ENCODE measurements around the gene TLE7. TPM values are rescaled to one million over a fixed set of nuclear protein-coding genes. Genes with fewer than 3 reads are reported as not detected.

TLE7 gene
- total RNA-seq: not detected

- Mint-ChIP-seq H3K4me3 (no peak within 1 kb of the TSS), H3K9me3 (peaks cover 17% of the 10 kb centered on the region), H3K27me3 (peaks cover 4% of the 10 kb centered on the region), H3K27ac (no peak within 1 kb of the TSS), H3K4me1 (no peaks in the 10 kb centered on the region), H3K36me3 (ENCODE audit: low read depth) (peaks cover 8% of the 10 kb centered on the region)
- DNase-seq: no peak
- ChIA-PET CTCF (no interaction called here), POLR2A (no interaction called here)
Observed at GRCh38 chr16:71442051-71442440, at the start of gene TLE7. Gene TLE7 (minus strand): TSS chr16:71442054. CDS start chr16:71433324, 8,730 bp downstream.

DNA sequence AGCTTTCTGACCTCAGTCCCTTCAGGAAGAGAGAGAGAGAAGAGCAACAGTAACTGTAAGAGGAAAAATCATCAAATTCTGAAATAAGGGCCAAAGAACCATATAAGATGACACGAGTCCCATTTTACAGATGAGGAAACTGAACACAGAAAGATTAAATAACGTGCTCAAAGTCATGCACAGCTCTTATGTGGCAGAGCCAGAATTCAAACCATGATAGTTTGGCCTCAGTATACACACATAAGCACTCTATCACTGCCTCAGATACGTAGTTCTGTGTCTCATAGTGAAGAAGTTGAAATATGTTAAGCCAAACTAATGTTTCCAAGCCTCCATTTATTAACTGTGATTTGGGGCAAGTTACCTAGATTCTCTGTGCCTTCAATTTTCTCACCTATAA is 49.2 kb upstream of the TLE7 start:
- H3K4me1 Mint-ChIP-seq: peaks cover 1% of the 10 kb centered on the region
- peaks cover 4% of the 10 kb centered on the region for H3K27me3 Mint-ChIP-seq
- no peaks in the 10 kb centered on the region for H3K9me3 Mint-ChIP-seq
- no peak overlapping the region for H3K4me3 Mint-ChIP-seq
- no peak for DNase-seq
- H3K27ac Mint-ChIP-seq: no peak overlapping the region
- CTCF ChIA-PET: interaction anchor here (0.6 to 1.0 kb wide), 2 partner anchors 9 to 111 kb away, joined by 3 to 4 read pairs; no protein-coding TSS in a partner anchor
- H3K36me3 Mint-ChIP-seq (ENCODE audit: low read depth): no peaks in the 10 kb centered on the region
- POLR2A ChIA-PET: no interaction called here

DNA sequence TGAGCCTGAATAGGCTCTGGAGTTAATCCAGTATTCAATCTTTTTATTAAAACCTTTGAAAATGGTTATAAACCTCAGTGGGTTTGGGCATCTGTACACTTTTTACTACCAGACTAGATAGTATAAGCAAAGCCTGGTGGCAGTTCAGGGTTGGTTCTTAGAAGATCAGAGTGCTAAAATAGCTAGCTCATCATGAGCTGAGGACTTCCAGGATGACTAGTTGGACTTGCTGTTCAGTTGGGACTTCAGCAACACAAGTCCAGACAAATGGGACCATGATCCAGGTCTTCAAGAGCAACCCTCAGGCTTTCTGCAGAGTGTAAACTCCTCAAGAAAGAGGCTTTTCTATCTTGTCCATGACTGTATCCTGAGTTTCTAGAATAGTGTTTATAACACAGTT is 48.5 kb upstream of the TLE7 start:
- H3K4me3 Mint-ChIP-seq: no peak overlapping the region
- ChIA-PET POLR2A (interaction anchor here (1.0 kb wide), 1 partner anchor 29 kb away, joined by 5 read pairs; the partner anchor contains the start of gene ZNF23), CTCF (interaction anchor here (1.9 to 3.9 kb wide), 2 partner anchors 9 to 11 kb away, joined by 5 to 15 read pairs; no protein-coding TSS in a partner anchor)
- H3K4me1 Mint-ChIP-seq: peaks cover 4% of the 10 kb centered on the region
- H3K9me3 Mint-ChIP-seq: no peaks in the 10 kb centered on the region
- H3K27me3 Mint-ChIP-seq: peaks cover 4% of the 10 kb centered on the region
- no peaks in the 10 kb centered on the region for H3K36me3 Mint-ChIP-seq (ENCODE audit: low read depth)
- no peak for DNase-seq
- H3K27ac Mint-ChIP-seq: no peak overlapping the region

GRCh38 chr16:71489122-71489521 is 47.3 kb upstream of the TLE7 start, which contains the start of gene ZNF19:
Gene ZNF19 (minus strand): TSS chr16:71489324. CDS start chr16:71482114, 7,210 bp downstream.
- Mint-ChIP-seq H3K4me3 (no peak within 1 kb of the TSS), H3K9me3 (no peaks in the 10 kb centered on the region), H3K36me3 (ENCODE audit: low read depth) (no peaks in the 10 kb centered on the region), H3K27ac (no peak within 1 kb of the TSS), H3K4me1 (peaks cover 11% of the 10 kb centered on the region), H3K27me3 (peaks cover 4% of the 10 kb centered on the region)
- ChIA-PET CTCF (interaction anchor here (1.9 to 3.9 kb wide), 2 partner anchors 10 to 11 kb away, joined by 5 to 15 read pairs; no protein-coding TSS in a partner anchor), POLR2A (no interaction called here)
- no peak for DNase-seq

DNA sequence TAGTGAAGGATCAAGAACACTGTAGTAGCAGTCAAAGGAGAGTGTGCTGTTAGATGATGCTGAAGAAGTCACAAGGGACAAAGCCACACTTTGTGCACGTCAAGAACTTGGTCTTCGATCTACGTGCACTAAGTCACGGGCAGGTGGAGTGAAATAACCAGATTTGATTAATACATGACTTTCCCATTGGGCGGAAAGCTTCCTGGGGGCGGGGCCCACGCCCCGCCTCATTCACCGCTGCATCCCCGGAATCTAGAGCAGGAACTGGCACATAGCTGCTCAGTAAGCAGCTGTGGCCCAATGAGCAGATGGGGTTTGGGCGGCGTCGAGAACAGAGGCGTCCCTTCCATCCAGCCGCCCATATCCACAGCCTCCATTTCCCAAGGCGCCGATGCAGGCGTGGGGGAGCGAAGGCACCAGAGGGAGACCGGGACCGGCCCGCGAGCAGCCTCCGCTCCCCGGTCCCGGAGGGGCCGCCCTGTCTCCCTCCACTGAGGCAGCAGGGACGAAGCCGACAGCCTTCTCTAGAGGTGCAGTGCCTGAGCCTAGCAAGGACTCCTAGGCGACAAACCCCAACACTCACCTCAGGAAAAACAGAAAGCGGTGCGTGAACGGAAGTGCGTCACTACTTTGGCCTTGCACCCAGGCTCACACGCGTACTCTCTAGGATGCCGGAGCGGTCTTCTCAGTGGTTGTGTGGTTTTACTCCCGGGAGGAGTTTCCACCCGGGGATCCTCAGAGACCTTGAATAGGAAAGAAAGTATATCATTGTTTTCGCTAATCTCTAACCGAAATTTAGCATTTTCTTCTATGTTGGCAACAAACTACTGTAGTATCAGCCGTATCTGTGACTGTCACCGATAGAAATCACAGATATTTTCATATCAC is 42.4 kb upstream of the TLE7 start:
- Mint-ChIP-seq H3K9me3 (no peaks in the 10 kb centered on the region), H3K36me3 (ENCODE audit: low read depth) (no peaks in the 10 kb centered on the region), H3K27ac (peak overlapping the region; percentile 77), H3K4me1 (peaks cover 22% of the 10 kb centered on the region), H3K4me3 (peak overlapping the region; percentile 79), H3K27me3 (peaks cover 2% of the 10 kb centered on the region)
- peak; percentile 82 for DNase-seq
- CTCF ChIA-PET: interaction anchor here (1.0 to 2.8 kb wide), 6 partner anchors 10 to 72 kb away, joined by 3 to 10 read pairs (median 4); partner anchors contain the start of gene ZNF23
- POLR2A ChIA-PET: interaction anchor here (0.9 to 2.7 kb wide), 2 partner anchors 19 to 21 kb away, joined by 3 to 26 read pairs; partner anchors contain the start of gene ZNF23

DNA sequence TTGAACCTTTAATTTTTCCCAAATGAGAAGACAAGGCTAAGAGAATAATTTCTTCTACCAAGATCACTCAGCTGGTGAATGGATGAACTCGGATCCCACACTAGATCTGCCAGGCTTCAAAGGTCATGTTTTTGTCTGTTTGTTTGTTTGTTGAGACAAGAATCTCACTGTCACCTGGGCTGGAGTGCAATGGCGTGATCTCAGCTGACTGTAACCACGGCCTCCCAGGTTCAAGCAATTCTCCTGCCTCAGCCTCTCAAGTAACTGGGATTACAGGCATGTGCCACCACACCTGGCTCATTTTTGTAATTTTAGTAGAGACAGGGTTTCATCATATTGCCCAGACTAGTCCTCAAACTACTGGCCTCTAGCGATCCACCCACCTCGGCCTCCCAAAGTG is 40.7 kb upstream of the TLE7 start:
- POLR2A ChIA-PET: no interaction called here
- DNase-seq: no peak
- no peak overlapping the region for H3K4me3 Mint-ChIP-seq
- no peaks in the 10 kb centered on the region for H3K36me3 Mint-ChIP-seq (ENCODE audit: low read depth)
- CTCF ChIA-PET: no interaction called here
- H3K9me3 Mint-ChIP-seq: no peaks in the 10 kb centered on the region
- H3K27me3 Mint-ChIP-seq: peaks cover 2% of the 10 kb centered on the region
- no peak overlapping the region for H3K27ac Mint-ChIP-seq
- H3K4me1 Mint-ChIP-seq: peaks cover 24% of the 10 kb centered on the region

DNA sequence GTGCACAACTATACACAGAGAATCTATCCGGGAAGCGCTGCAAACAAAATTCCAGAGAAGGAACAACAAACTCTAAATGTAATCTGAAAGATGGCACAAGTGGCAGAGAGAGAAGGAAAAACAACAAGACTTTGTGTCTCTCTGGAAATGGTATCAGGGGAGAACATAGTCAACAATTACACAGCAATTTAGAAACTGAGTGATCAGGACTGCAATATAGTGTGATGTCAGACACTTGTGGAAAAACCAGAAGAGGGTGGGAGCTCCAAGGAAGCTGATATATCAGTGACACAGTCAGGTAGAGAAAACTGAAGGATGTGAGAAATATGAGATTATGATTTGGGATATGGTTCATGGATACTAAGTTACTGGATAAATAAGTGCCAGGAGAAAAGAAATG is 39.1 kb upstream of the TLE7 start:
- Mint-ChIP-seq H3K27ac (no peak overlapping the region), H3K36me3 (ENCODE audit: low read depth) (no peaks in the 10 kb centered on the region), H3K27me3 (no peaks in the 10 kb centered on the region), H3K4me1 (peaks cover 36% of the 10 kb centered on the region), H3K9me3 (no peaks in the 10 kb centered on the region), H3K4me3 (no peak overlapping the region)
- CTCF ChIA-PET: no interaction called here
- no peak for DNase-seq
- POLR2A ChIA-PET: no interaction called here

DNA sequence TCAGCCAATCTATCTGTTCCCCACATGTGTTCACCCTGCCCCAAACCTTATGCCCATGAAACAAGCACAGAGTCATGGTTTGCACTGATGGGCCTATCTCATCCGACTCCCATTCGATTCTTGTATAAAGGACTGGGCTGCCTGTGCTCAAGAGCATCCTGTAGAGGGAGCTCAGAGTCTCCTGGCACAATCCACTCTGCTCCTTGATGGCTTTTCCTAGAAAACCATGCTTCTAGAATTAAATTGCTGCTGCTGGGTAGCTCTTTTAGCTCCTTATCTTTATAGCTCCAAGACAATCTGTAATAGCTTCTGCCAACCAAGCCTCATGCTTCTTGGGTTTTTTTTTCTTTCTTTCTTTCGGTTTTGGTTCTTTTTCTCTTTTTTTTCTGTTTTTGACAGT is 37.6 kb upstream of the TLE7 start:
- CTCF ChIA-PET: interaction anchor here (0.8 to 1.1 kb wide), 2 partner anchors 10 to 20 kb away, joined by 4 to 5 read pairs; partner anchors contain the start of gene ZNF19
- Mint-ChIP-seq H3K9me3 (no peaks in the 10 kb centered on the region), H3K4me1 (peaks cover 28% of the 10 kb centered on the region), H3K36me3 (ENCODE audit: low read depth) (no peaks in the 10 kb centered on the region), H3K27me3 (no peaks in the 10 kb centered on the region), H3K4me3 (no peak overlapping the region), H3K27ac (no peak overlapping the region)
- POLR2A ChIA-PET: no interaction called here
- no peak for DNase-seq

DNA sequence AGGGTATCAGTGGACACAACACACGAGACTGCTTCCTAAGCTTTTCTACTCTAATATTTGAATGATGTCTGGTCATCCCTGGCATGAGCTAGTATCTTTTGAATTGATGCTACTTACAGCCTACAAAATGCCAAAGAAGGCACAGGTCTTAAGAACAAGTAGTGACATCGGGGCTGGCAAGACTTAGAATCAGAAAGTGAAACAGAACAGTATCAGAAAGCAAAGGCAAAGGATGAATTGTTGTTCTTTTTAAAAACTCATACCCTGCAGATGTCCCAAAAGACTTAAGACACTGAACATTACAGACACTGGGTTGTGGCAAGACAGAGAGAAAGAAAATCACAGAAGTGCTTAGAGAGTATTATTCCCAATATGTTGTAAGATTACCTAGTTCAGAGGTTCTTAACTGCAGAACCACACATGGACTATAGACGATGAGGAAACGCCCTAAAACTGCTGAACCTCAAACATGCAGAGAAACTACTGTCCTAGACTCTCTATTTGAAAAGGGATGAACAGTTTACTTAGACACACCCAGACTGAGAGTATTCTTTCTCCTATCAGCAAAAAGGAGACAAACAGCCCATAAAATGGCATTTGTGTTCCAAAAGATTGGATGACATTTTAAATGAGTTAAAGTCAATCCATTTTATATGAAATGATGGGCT is 34.7 kb upstream of the TLE7 start:
- Mint-ChIP-seq H3K4me1 (peaks cover 18% of the 10 kb centered on the region), H3K27ac (no peak overlapping the region), H3K27me3 (no peaks in the 10 kb centered on the region), H3K9me3 (no peaks in the 10 kb centered on the region), H3K36me3 (ENCODE audit: low read depth) (no peaks in the 10 kb centered on the region), H3K4me3 (no peak overlapping the region)
- DNase-seq: no peak
- CTCF ChIA-PET: interaction anchor here (0.6 kb wide), 1 partner anchor 181 kb away, joined by 4 read pairs; no protein-coding TSS in a partner anchor
- POLR2A ChIA-PET: interaction anchor here (0.8 to 0.9 kb wide), 2 partner anchors 14 to 15 kb away, joined by 3 read pairs; partner anchors contain the start of gene ZNF23

DNA sequence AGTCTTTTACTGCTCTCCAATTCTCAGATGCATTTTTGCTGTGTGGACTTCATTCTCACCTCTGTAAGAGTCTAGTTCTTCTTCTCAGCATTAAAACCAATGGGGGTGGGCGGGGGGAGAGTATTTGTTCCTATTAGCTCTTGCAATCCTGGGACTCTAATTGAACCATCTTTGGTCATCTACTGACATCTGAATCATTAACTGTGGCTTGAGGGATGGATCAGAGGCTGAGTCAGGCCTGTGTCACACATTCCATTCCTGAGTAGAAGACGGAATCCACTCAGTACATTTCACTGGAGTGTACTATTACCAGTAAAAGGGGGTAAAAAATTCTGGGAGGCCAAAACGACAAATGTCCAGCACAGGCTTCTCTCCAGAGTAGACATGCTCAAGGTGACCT is 33.0 kb upstream of the TLE7 start:
- H3K27me3 Mint-ChIP-seq: no peaks in the 10 kb centered on the region
- ChIA-PET CTCF (interaction anchor here (1.2 kb wide), 1 partner anchor 9 kb away, joined by 3 read pairs; no protein-coding TSS in a partner anchor), POLR2A (no interaction called here)
- H3K4me1 Mint-ChIP-seq: peaks cover 14% of the 10 kb centered on the region
- no peak overlapping the region for H3K27ac Mint-ChIP-seq
- no peaks in the 10 kb centered on the region for H3K36me3 Mint-ChIP-seq (ENCODE audit: low read depth)
- no peaks in the 10 kb centered on the region for H3K9me3 Mint-ChIP-seq
- H3K4me3 Mint-ChIP-seq: no peak overlapping the region
- no peak for DNase-seq

GRCh38 chr16:71473891-71474290 is 32.0 kb upstream of the TLE7 start:
- CTCF ChIA-PET: interaction anchor here (1.2 kb wide), 1 partner anchor 10 kb away, joined by 3 read pairs; no protein-coding TSS in a partner anchor
- POLR2A ChIA-PET: no interaction called here
- no peaks in the 10 kb centered on the region for H3K9me3 Mint-ChIP-seq
- H3K4me1 Mint-ChIP-seq: peaks cover 14% of the 10 kb centered on the region
- H3K27ac Mint-ChIP-seq: no peak overlapping the region
- no peaks in the 10 kb centered on the region for H3K36me3 Mint-ChIP-seq (ENCODE audit: low read depth)
- H3K4me3 Mint-ChIP-seq: no peak overlapping the region
- H3K27me3 Mint-ChIP-seq: no peaks in the 10 kb centered on the region
- DNase-seq: no peak

DNA sequence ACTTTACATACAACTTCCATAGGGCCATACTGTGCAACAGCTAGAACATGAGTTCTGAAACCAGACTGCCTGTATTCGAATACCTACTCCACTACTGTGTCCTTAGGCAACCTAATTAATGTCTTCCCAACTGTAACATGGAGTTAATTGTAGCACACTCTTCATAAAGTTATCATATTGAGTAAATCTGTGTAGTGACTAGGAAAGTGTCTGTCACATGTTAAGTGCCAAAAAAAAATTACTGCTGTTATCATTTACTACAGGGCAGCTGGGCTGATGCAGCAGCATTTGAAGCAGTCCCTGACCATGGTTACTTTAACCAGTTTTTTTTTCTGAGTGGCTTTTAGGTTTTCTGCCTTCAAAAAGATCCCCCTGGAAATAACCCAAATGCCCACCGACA is 31.1 kb upstream of the TLE7 start:
- Mint-ChIP-seq H3K9me3 (no peaks in the 10 kb centered on the region), H3K27me3 (no peaks in the 10 kb centered on the region), H3K36me3 (ENCODE audit: low read depth) (no peaks in the 10 kb centered on the region), H3K4me1 (peaks cover 14% of the 10 kb centered on the region), H3K4me3 (no peak overlapping the region), H3K27ac (no peak overlapping the region)
- DNase-seq: no peak
- ChIA-PET CTCF (no interaction called here), POLR2A (no interaction called here)

GRCh38 chr16:71472051-71472450 is 30.2 kb upstream of the TLE7 start:
- Mint-ChIP-seq H3K9me3 (no peaks in the 10 kb centered on the region), H3K4me1 (peaks cover 8% of the 10 kb centered on the region), H3K36me3 (ENCODE audit: low read depth) (no peaks in the 10 kb centered on the region), H3K27me3 (no peaks in the 10 kb centered on the region), H3K27ac (no peak overlapping the region), H3K4me3 (no peak overlapping the region)
- ChIA-PET POLR2A (interaction anchor here (1.0 kb wide), 1 partner anchor 10 kb away, joined by 3 read pairs; no protein-coding TSS in a partner anchor), CTCF (no interaction called here)
- no peak for DNase-seq

Data from activated CD4-positive, alpha-beta memory T cell treated with anti-CD3 and anti-CD28 coated beads, Interleukin-2, amount 10 ng/mL, durations not matched to agents 7 days and 5 days (primary cell).